K562 (cell line): Measurements from ENCODE around the gene DESI2. TPM values are rescaled to one million over a fixed set of nuclear protein-coding genes. Genes with fewer than 3 reads are reported as not detected.
"Not testable (repeated sequence)": the region's sequence is repeated elsewhere in the genome, so short reads cannot be mapped to it uniquely, and the experiment has no call there.

ENCODE experiments used
- ATAC-seq: fragments of 200-7000 bp; cut with Tn5 transposase; 3 replicates; pipeline ENCODE4 v1.9.1; 2020; ENCODE audit warnings: moderate library complexity
- BruUV-seq: library from RNA; stranded (reverse); fragments of 400-500 nt; replicated peaks from 2 replicates; lab custom pipeline; 2021; lab: Mats Ljungman, UMichigan
- CTCF ChIA-PET: fragments of 300-600 bp; formaldehyde crosslinking; extraction: SDS; loops from one replicate; lab custom pipeline; 2021; ENCODE audit warnings: low intra/inter-chr PET ratio; lab: Yijun Ruan, JAX
- POLR2A ChIA-PET: fragments of 300-600, 350-650 bp; sonication (Branson Sonifier 250); formaldehyde crosslinking; extraction: SDS; loops from one replicate; lab custom pipeline; 2021; ENCODE audit warnings: antibody characterized with exemption, inconsistent platforms; lab: Yijun Ruan, JAX
- DNase-seq, 4 experiments: peaks; one replicate each; pipeline versions ENCODE4 v3.0.0 to v3.0.0-alpha.2; 2011 to 2018; ENCODE audit warnings: low spot score in 3 of 4, mixed read lengths in 3 of 4; ENCODE audit errors: extremely low read depth in 1 of 4
- FAIRE-seq: peaks from 2 replicates; lab custom pipeline; 2011; peaks lifted over from hg19 to GRCh38; lab: Jason Lieb, UNC
- H2AFZ ChIP-seq: 2 replicates; pipeline ENCODE4 v1.6.0; 2011; ENCODE audit warnings: low read depth, low read length, control low read depth, inconsistent platforms
- H3K27ac ChIP-seq: fragments of 200-600 bp; 3 replicates; pipeline ENCODE4 v1.8.0; 2011; ENCODE audit warnings: low read depth, mild to moderate bottlenecking, control low read depth, inconsistent platforms, low read length, moderate library complexity, mixed read lengths; ENCODE audit errors: extremely low read depth
- H3K27me3 ChIP-seq, 2 experiments: fragments of 300-600 bp in 1 of 2; 2 replicates in 1 of 2; 3 replicates in 1 of 2; pipeline versions ENCODE4 v1.6.0 to v1.8.0; 2011; ENCODE audit warnings: inconsistent platforms in 2 of 2, low read length in 2 of 2, mild to moderate bottlenecking in 1 of 2, mixed read lengths in 1 of 2, moderate library complexity in 1 of 2; ENCODE audit not compliant: control insufficient read depth in 2 of 2, insufficient read depth in 2 of 2
- H3K36me3 ChIP-seq: fragments of 300-600 bp; 3 replicates; pipeline ENCODE4 v1.8.0; 2011; ENCODE audit warnings: mild to moderate bottlenecking, low read length, inconsistent platforms; ENCODE audit not compliant: control insufficient read depth, insufficient read depth
- H3K4me1 ChIP-seq, 2 experiments: fragments of 200-600 bp in 1 of 2; replicated peaks in 1 of 2; 2 replicates in 1 of 2; 3 replicates in 1 of 2; pipeline versions ENCODE4 v1.5.1 to v1.8.0; 2011; ENCODE audit warnings: inconsistent platforms in 2 of 2, low read length in 2 of 2, mild to moderate bottlenecking in 1 of 2, mixed read lengths in 1 of 2, moderate library complexity in 1 of 2; ENCODE audit not compliant: control insufficient read depth in 2 of 2, insufficient read depth in 2 of 2
- H3K4me2 ChIP-seq: 2 replicates; pipeline ENCODE4 v1.6.1; 2011; ENCODE audit warnings: low read length, control low read depth, inconsistent platforms, mixed read lengths; ENCODE audit not compliant: insufficient read depth
- H3K4me3 ChIP-seq: fragments of 200-600 bp; sonication (generic), shearing (Covaris generic); 2 replicates; pipeline ENCODE4 v1.5.1; 2016; ENCODE audit warnings: control low read depth, inconsistent platforms
- H3K79me2 ChIP-seq: fragments of 200-600 bp; 3 replicates; pipeline ENCODE4 v1.8.0; 2011; ENCODE audit warnings: low read length, inconsistent platforms; ENCODE audit not compliant: control insufficient read depth, insufficient read depth
- H3K9ac ChIP-seq, 2 experiments: 2 replicates each; pipeline versions ENCODE4 v1.6.0 to v1.6.1; 2011; ENCODE audit warnings: low read depth in 2 of 2, low read length in 2 of 2, control low read depth in 1 of 2, inconsistent platforms in 1 of 2, mild to moderate bottlenecking in 1 of 2, mixed read lengths in 1 of 2; ENCODE audit not compliant: insufficient read depth in 1 of 2
- H3K9me1 ChIP-seq: one replicate; pipeline ENCODE4 v1.6.0; 2011; ENCODE audit warnings: inconsistent platforms, mild to moderate bottlenecking, low read length, moderate library complexity; ENCODE audit not compliant: control insufficient read depth, insufficient read depth
- H3K9me3 ChIP-seq: replicated peaks from 2 replicates; pipeline ENCODE4 v1.5.1; 2011; ENCODE audit warnings: low read depth, low read length, inconsistent platforms; ENCODE audit not compliant: control insufficient read depth, insufficient read depth
- H4K20me1 ChIP-seq: replicated peaks from 2 replicates; pipeline ENCODE4 v1.6.1; 2011; ENCODE audit warnings: low read length, inconsistent platforms, mixed read lengths; ENCODE audit not compliant: control insufficient read depth, insufficient read depth
- ZNF121 ChIP-seq: sonication (generic); formaldehyde crosslinking; conservative IDR thresholded peaks from 2 replicates; pipeline ENCODE4 v1.8.0; 2022; ENCODE audit warnings: missing genetic modification reagents
- WGBS: fragments of 100-300 bp; shearing (Covaris generic); methylation state at CpG from one replicate; pipeline ENCODE4 v1.1.6; 2016; ENCODE audit warnings: low coverage, mixed read lengths; ENCODE audit not compliant: insufficient coverage; ENCODE audit errors: missing lambda C conversion rate; 5-methylcytosine and 5-hydroxymethylcytosine counted together
- in situ Hi-C: fragments of 300-500 bp; cut with MboI; formaldehyde crosslinking; loops from 4 replicates; pipeline ENCODE4 v1.15.0; 2018; ENCODE audit warnings: inconsistent platforms, mixed read lengths
- intact Hi-C: fragments of 100-400 bp; cut with micrococcal nuclease; formaldehyde crosslinking; loops from 2 replicates; pipeline ENCODE4 v1.14.2; 2022
- polyA plus RNA-seq, 8 experiments: library from polyadenylated mRNA; depleted of rRNA in 4 of 8; stranded (reverse) in 5 of 8; unstranded in 3 of 8; fragments of >200 nt; fragmentation: Nextera tagmentation in 2 of 8; fragmentation: Illumina TruSeq in 1 of 8; extraction: Ambion mirVana in 2 of 8; extraction: Trizol in 1 of 8; gene quantifications; 2 replicates each; pipeline versions ENCODE4 v1.2.1 to v1.2.3, GENCODE V29; 2011 to 2014; ENCODE audit warnings: inconsistent platforms in 1 of 8, missing spikeins in 1 of 8
- total RNA-seq, 7 experiments: library from RNA; depleted of rRNA in 6 of 7; stranded (reverse); fragments of >200 nt in 6 of 7; fragmentation: Illumina TruSeq in 2 of 7; extraction: Trizol in 2 of 7; gene quantifications; 2 replicates each; pipeline versions ENCODE4 v1.2.1 to v1.2.3, GENCODE V29; 2011 to 2021; ENCODE audit warnings: low replicate concordance in 1 of 7
- TF ChIP-seq, protein P1 (sequence below): sonication (generic); formaldehyde crosslinking; IDR thresholded peaks from 2 replicates; pipeline ENCODE4 v1.8.0; 2022; ENCODE audit warnings: missing genetic modification reagents, mild to moderate bottlenecking, moderate library complexity, borderline replicate concordance
- TF ChIP-seq, protein P2 (sequence below): fragments of 450-650 bp; IDR thresholded peaks from 2 replicates; pipeline ENCODE4 v1.6.1; 2016; ENCODE audit warnings: missing biosample characterization, missing genetic modification characterization

DESI2 gene
- total and polyA plus RNA-seq, 9 of the 15 experiments (the other 6 are each of a cell fraction or from before 2014, with no cell fraction given) = 17.4 to 59.4 (median 38.4) TPM

DNA sequence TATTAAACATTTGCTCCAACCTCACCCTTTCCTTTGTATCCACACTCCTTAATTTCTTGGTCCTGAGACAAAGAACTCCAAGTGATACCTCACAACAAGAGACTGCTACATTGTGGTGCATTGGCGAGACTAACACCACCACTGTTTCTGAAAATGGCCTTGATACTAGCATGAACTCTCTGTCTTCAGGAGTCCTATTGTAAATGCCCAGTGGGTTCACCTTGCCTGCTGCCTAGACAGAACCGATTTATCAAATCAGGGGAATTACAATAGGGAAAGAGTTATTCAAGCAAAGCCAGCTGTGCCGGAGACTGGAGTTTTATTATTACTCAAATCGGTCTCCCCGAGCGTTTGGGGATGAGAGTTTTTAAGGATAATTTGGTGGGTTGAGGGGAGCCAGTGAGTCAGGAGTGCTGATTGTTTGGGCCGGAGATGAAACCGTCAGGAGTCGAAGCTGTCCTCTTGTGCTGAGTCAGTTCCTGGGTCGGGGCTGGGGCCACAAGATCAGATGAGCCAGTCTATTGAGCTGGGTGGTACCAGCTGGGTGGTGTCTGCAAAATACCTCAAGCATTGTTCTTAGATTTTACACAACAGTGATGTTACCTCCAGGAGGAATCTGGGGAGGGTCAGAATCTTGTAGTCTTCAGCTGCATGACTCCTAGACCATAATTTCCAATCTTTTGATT, 83.1 kb downstream of the DESI2 start (continued):
- TF ChIP-seq, protein P1, sequence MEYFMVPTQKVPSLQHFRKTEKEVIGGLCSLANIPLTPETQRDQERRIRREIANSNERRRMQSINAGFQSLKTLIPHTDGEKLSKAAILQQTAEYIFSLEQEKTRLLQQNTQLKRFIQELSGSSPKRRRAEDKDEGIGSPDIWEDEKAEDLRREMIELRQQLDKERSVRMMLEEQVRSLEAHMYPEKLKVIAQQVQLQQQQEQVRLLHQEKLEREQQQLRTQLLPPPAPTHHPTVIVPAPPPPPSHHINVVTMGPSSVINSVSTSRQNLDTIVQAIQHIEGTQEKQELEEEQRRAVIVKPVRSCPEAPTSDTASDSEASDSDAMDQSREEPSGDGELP (CRISPR knock-in tag) = no peak
- TF ChIP-seq, protein P2, sequence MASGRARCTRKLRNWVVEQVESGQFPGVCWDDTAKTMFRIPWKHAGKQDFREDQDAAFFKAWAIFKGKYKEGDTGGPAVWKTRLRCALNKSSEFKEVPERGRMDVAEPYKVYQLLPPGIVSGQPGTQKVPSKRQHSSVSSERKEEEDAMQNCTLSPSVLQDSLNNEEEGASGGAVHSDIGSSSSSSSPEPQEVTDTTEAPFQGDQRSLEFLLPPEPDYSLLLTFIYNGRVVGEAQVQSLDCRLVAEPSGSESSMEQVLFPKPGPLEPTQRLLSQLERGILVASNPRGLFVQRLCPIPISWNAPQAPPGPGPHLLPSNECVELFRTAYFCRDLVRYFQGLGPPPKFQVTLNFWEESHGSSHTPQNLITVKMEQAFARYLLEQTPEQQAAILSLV (tag) = no peak
- TF ChIP-seq, all 486 proteins: peak for 0

DNA sequence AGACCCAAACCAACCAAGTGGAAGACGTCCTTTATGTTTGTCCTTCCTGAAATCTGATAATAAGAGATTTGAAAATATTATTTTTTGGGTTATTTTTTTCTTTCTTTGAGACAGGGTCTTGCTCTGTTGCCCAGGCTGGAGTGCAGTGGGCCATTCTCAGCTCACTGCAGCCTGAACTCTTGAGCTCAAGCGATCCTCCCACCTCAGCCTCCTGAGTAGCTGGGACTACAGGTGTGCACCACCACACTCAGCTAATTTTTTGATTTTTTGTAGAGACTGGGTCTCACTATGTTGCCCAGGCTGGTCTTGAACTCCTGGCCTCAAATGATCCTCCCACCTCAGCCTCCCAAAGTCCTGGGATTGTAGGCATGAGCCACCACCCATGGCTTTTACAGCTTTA, 86.2 kb downstream of the DESI2 start:
- H4K20me1 ChIP-seq, H3K4me3 ChIP-seq, H3K4me2 ChIP-seq, CTCF ChIA-PET, intact Hi-C loops, DNase-seq, BruUV-seq, H3K79me2 ChIP-seq, H2AFZ ChIP-seq, ATAC-seq, FAIRE-seq, H3K4me1 ChIP-seq, H3K9ac ChIP-seq, H3K9me3 ChIP-seq, H3K9me1 ChIP-seq, in situ Hi-C loops, H3K36me3 ChIP-seq, H3K27ac ChIP-seq: not testable (repeated sequence)
- WGBS = 0% methylated on average over 2 of the region's 2 CpGs
- POLR2A ChIA-PET = interaction anchor here (0.8 kb wide), 1 partner anchor 80 kb away, joined by 6 read pairs; no protein-coding TSS in a partner anchor
- H3K27me3 ChIP-seq = peaks cover 16 to 27% of the 10 kb centered on the region in 2 experiments; a peak in 4 of 5 replicates
- TF ChIP-seq ZNF121 = peak; percentile 66

DNA sequence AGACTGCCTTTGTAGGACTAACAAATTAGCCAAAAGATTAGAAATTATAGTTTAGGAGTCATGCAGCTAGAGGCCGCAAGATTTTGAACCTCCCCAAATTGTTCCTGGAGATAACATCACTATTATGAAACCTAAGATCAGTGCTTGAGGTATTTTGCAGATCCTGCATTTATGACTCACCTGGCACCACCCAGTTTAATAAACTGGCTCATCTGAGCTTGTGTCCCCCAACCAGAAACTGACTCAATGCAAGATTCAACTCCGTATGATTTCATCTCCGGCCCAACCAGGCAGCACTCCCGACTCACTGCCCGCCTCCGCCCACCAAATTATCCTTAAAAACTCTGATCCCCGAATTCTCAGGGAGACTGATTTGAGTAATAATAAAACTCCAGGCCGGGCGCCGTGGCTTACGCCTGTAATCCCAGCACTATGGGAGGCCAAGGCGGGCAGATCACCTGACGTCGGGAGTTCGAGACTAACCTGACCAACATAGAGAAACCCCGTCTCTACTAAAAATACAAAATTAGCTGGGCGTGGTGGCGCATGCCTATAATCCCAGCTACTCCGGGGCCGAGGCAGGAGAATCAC, 87.2 kb downstream of the DESI2 start:
- H3K9me1 ChIP-seq, H3K4me1 ChIP-seq, H3K27ac ChIP-seq, H4K20me1 ChIP-seq, H3K9ac ChIP-seq, in situ Hi-C loops, DNase-seq, H3K79me2 ChIP-seq, CTCF ChIA-PET, ATAC-seq, intact Hi-C loops, H3K4me3 ChIP-seq, BruUV-seq, H3K4me2 ChIP-seq, FAIRE-seq, POLR2A ChIA-PET, H2AFZ ChIP-seq, H3K9me3 ChIP-seq, H3K36me3 ChIP-seq: not testable (repeated sequence)
- H3K27me3 ChIP-seq = peaks cover 18 to 26% of the 10 kb centered on the region in 2 experiments; a peak in 4 of 5 replicates
- WGBS = 26% methylated on average over 18 of the region's 20 CpGs
